ENCODE results near the gene CD93.

CD93 gene

GRCh38 chr20:23121751-23122320, 35.7 kb upstream of the CD93 start:
- no peak for TF ChIP-seq CTCF (IDR thresholded peaks at IDR 0.05)
- Histone ChIP-seq H3K4me1 (peaks cover 2% of the 10 kb centered on the region), H3K9me3 (ENCODE audit: control insufficient read depth, low read length) (no peaks in the 10 kb centered on the region), H3K4me3 (ENCODE audit: low read depth, low read length) (no peak overlapping the region), H3K79me2 (no peaks in the 10 kb centered on the region), H3K27me3 (ENCODE audit: control insufficient read depth, insufficient read depth, low read length) (no peaks in the 10 kb centered on the region), H2AFZ (no peak overlapping the region), H3K9ac (no peak overlapping the region), H3K27ac (no peak overlapping the region), H3K36me3 (ENCODE audit: control insufficient read depth, insufficient read depth, low read length) (no peaks in the 10 kb centered on the region), H3K4me2 (ENCODE audit: low read length) (no peak overlapping the region)

GRCh38 chr20:23120936-23121750, 35.0 kb upstream of the CD93 start:
- Histone ChIP-seq H3K4me2 (ENCODE audit: low read length) (no peak overlapping the region), H3K36me3 (ENCODE audit: control insufficient read depth, insufficient read depth, low read length) (no peaks in the 10 kb centered on the region), H3K4me3 (ENCODE audit: low read depth, low read length) (no peak overlapping the region), H3K27me3 (ENCODE audit: control insufficient read depth, insufficient read depth, low read length) (no peaks in the 10 kb centered on the region), H3K4me1 (peaks cover 7% of the 10 kb centered on the region), H3K27ac (no peak overlapping the region), H3K79me2 (no peaks in the 10 kb centered on the region), H2AFZ (no peak overlapping the region), H3K9me3 (ENCODE audit: control insufficient read depth, low read length) (no peaks in the 10 kb centered on the region), H3K9ac (no peak overlapping the region)
- TF ChIP-seq CTCF (IDR thresholded peaks at IDR 0.05), result no peak

GRCh38 chr20:23120261-23120660, 34.1 kb upstream of the CD93 start:
- Histone ChIP-seq H3K36me3 (ENCODE audit: control insufficient read depth, insufficient read depth, low read length) (no peaks in the 10 kb centered on the region), H3K27me3 (ENCODE audit: control insufficient read depth, insufficient read depth, low read length) (no peaks in the 10 kb centered on the region), H3K9ac (no peak overlapping the region), H3K4me1 (peaks cover 7% of the 10 kb centered on the region), H3K4me2 (ENCODE audit: low read length) (no peak overlapping the region), H3K4me3 (ENCODE audit: low read depth, low read length) (no peak overlapping the region), H3K27ac (peak overlapping the region; percentile 39), H3K79me2 (no peaks in the 10 kb centered on the region), H2AFZ (no peak overlapping the region), H3K9me3 (ENCODE audit: control insufficient read depth, low read length) (no peaks in the 10 kb centered on the region)
- no peak for TF ChIP-seq CTCF (IDR thresholded peaks at IDR 0.05)

- no peak overlapping the region for H2AFZ ChIP-seq
- H3K79me2 ChIP-seq, result no peaks in the 10 kb centered on the region
- H3K9me3 ChIP-seq (ENCODE audit: control insufficient read depth, low read length), result no peaks in the 10 kb centered on the region
- no peaks in the 10 kb centered on the region for H3K36me3 ChIP-seq (ENCODE audit: control insufficient read depth, insufficient read depth, low read length)
- peaks cover 5% of the 10 kb centered on the region for H3K4me1 ChIP-seq
- H3K4me2 ChIP-seq (ENCODE audit: low read length), result no peak overlapping the region
- H3K9ac ChIP-seq, result no peak overlapping the region
- H3K27ac ChIP-seq, result peak overlapping the region; percentile 39
- no peaks in the 10 kb centered on the region for H3K27me3 ChIP-seq (ENCODE audit: control insufficient read depth, insufficient read depth, low read length)
- TF ChIP-seq CTCF (IDR thresholded peaks at IDR 0.05), result no peak
- no peak overlapping the region for H3K4me3 ChIP-seq (ENCODE audit: low read depth, low read length)
Observed at GRCh38 chr20:23119456-23120216, 33.5 kb upstream of the CD93 start.
